Prostate gland (tissue), 2 donors: Measurements from ENCODE around the gene ZNF787. TPM values are rescaled to one million over a fixed set of nuclear protein-coding genes. Genes with fewer than 3 reads are reported as not detected.
"Not testable (repeated sequence)": the region's sequence is repeated elsewhere in the genome, so short reads cannot be mapped to it uniquely, and the experiment has no call there.

ENCODE experiments used
- DNase-seq: peaks from one replicate; pipeline ENCODE4 v3.0.0-alpha.2; 2019; ENCODE audit warnings: low spot score
- H3K27ac ChIP-seq, 2 donors: fragments of 200-600 bp; sonication (generic); 2 replicates each; pipeline ENCODE4 v1.5.1; 2017 to 2019
- H3K27me3 ChIP-seq: fragments of 200-600 bp; sonication (generic); replicated peaks from 2 replicates; pipeline ENCODE4 v1.5.1; 2019; ENCODE audit not compliant: insufficient read depth
- H3K36me3 ChIP-seq, 2 donors: fragments of 200-600 bp; sonication (generic); 1 replicate in 1 of 2; 2 replicates in 1 of 2; pipeline versions ENCODE4 v1.5.1 to v1.8.1; 2017 to 2019
- H3K4me1 ChIP-seq: fragments of 200-600 bp; sonication (generic); replicated peaks from 2 replicates; pipeline ENCODE4 v1.5.1; 2019
- H3K4me3 ChIP-seq, 2 donors: fragments of 200-600 bp; sonication (generic); 2 replicates each; pipeline ENCODE4 v1.5.1; 2017 to 2019
- H3K9me3 ChIP-seq: fragments of 200-600 bp; sonication (generic); 2 replicates; pipeline ENCODE4 v1.5.1; 2017
- CTCF ChIP-seq, 4 experiments: fragments of 200-600 bp in 2 of 4; fragments of 450-650 bp in 2 of 4; sonication (generic) in 2 of 4; IDR thresholded peaks; 1 replicate in 3 of 4; 2 replicates in 1 of 4; pipeline ENCODE4 v1.5.1; 2016 to 2019; ENCODE audit warnings: antibody characterized with exemption in 4 of 4, mild to moderate bottlenecking in 2 of 4, moderate library complexity in 2 of 4
- POLR2A ChIP-seq: fragments of 450-650 bp; IDR thresholded peaks from one replicate; pipeline ENCODE4 v1.6.1; 2016; ENCODE audit warnings: antibody characterized with exemption, mild to moderate bottlenecking
- POLR2AphosphoS5 ChIP-seq: sonication (generic); formaldehyde crosslinking; IDR thresholded peaks from one replicate; pipeline ENCODE4 v1.6.1; 2017; ENCODE audit warnings: antibody characterized with exemption
- WGBS: methylation state at CpG from one replicate; pipeline ENCODE4 v1.1.5; 2018; 5-methylcytosine and 5-hydroxymethylcytosine counted together
- intact Hi-C: fragments of 100-400 bp; cut with DNase I; formaldehyde crosslinking; loops from one replicate; pipeline ENCODE4 v1.14.2; 2022
- total RNA-seq, 2 donors: library from RNA; depleted of rRNA; stranded (reverse); fragments of >200 nt; gene quantifications; one replicate each; pipeline ENCODE4 v1.1.0, GENCODE V29; 2016

Gene ZNF787
- total RNA-seq, 2 donors from 2014 or later = 28.2 to 47.5 TPM

GRCh38 chr19:56150358-56150757 lies 29.3 kb upstream of the ZNF787 start:
- Histone ChIP-seq H3K9me3 (no peaks in the 10 kb centered on the region), H3K4me3 (no peak overlapping the region), H3K4me1 (no peaks in the 10 kb centered on the region), H3K27me3 (no peaks in the 10 kb centered on the region), H3K36me3 (no peaks in the 10 kb centered on the region), H3K27ac (no peak overlapping the region)
- intact Hi-C loops = no loop called here
- 83% methylated on average over 11 of the region's 11 CpGs for WGBS
- DNase-seq = no peak
- no peak for TF ChIP-seq POLR2A
- no peak for TF ChIP-seq CTCF (IDR thresholded peaks at IDR 0.05)
- no peak for TF ChIP-seq POLR2AphosphoS5

GRCh38 chr19:56149656-56150038 lies 28.6 kb upstream of the ZNF787 start:
- intact Hi-C loops = no loop called here
- no peak for TF ChIP-seq CTCF (IDR thresholded peaks at IDR 0.05)
- no peak for TF ChIP-seq POLR2A
- TF ChIP-seq POLR2AphosphoS5 = no peak
- Histone ChIP-seq H3K4me3 (no peak overlapping the region), H3K27me3 (no peaks in the 10 kb centered on the region), H3K36me3 (no peaks in the 10 kb centered on the region), H3K4me1 (no peaks in the 10 kb centered on the region), H3K27ac (no peak overlapping the region), H3K9me3 (no peaks in the 10 kb centered on the region)
- DNase-seq = no peak
- 83% methylated on average over 5 of the region's 5 CpGs for WGBS

- WGBS = 92% methylated on average over 12 of the region's 12 CpGs
- H3K36me3 ChIP-seq, H3K27ac ChIP-seq, intact Hi-C loops, DNase-seq, H3K4me1 ChIP-seq, H3K27me3 ChIP-seq, H3K4me3 ChIP-seq, H3K9me3 ChIP-seq: not testable (repeated sequence)
Observed at GRCh38 chr19:56148955-56149655, 28.0 kb upstream of the ZNF787 start.

- H3K36me3 ChIP-seq = no peaks in the 10 kb centered on the region
- no peaks in the 10 kb centered on the region for H3K27me3 ChIP-seq
- no peaks in the 10 kb centered on the region for H3K9me3 ChIP-seq
- peaks cover 5% of the 10 kb centered on the region for H3K4me1 ChIP-seq
- intact Hi-C loops = no loop called here
- no peak overlapping the region for H3K27ac ChIP-seq
- no peak for DNase-seq
- WGBS = 82% methylated on average over 15 of the region's 15 CpGs
- no peak overlapping the region for H3K4me3 ChIP-seq
- TF ChIP-seq POLR2AphosphoS5 (no peak), CTCF (IDR thresholded peaks at IDR 0.05) (no peak)
Observed at GRCh38 chr19:56148096-56148495, 27.0 kb upstream of the ZNF787 start.

- Histone ChIP-seq H3K27ac (no peak overlapping the region), H3K9me3 (no peaks in the 10 kb centered on the region), H3K27me3 (no peaks in the 10 kb centered on the region), H3K4me1 (peaks cover 13% of the 10 kb centered on the region), H3K36me3 (no peaks in the 10 kb centered on the region), H3K4me3 (no peak overlapping the region)
- TF ChIP-seq POLR2A (no peak), POLR2AphosphoS5 (no peak), CTCF (IDR thresholded peaks at IDR 0.05) (no peak)
- DNase-seq = no peak
- WGBS = 93% methylated on average over 22 of the region's 22 CpGs
- intact Hi-C loops = no loop called here
Observed at GRCh38 chr19:56147307-56147706, 26.2 kb upstream of the ZNF787 start.
